Panc1 (cell line): ENCODE results near the gene LRGUK. TPM values are rescaled to one million over a fixed set of nuclear protein-coding genes. Genes with fewer than 3 reads are reported as not detected.

ENCODE experiments used
- ATAC-seq: fragments of 200-7000 bp; cut with Tn5 transposase; 2 replicates; pipeline ENCODE4 v1.9.1; 2020; ENCODE audit warnings: mild to moderate bottlenecking, moderate library complexity
- BruUV-seq: library from RNA; stranded (reverse); fragments of 400-500 nt; replicated peaks from 2 replicates; lab custom pipeline; 2021; lab: Mats Ljungman, UMichigan
- CTCF ChIA-PET: fragments of 300-600 bp; sonication (Branson Sonifier 250); formaldehyde crosslinking; loops from one replicate; lab custom pipeline; 2022; ENCODE audit warnings: antibody characterized with exemption; lab: Charles Lee
- POLR2A ChIA-PET: fragments of 300-600 bp; sonication (Branson Sonifier 250); formaldehyde crosslinking; loops from one replicate; lab custom pipeline; 2022; ENCODE audit warnings: antibody characterized with exemption; lab: Charles Lee
- DNase-seq: peaks from one replicate; pipeline ENCODE4 v3.0.0-alpha.2; 2010; ENCODE audit warnings: low read depth, low spot score
- H3K27ac ChIP-seq: 2 replicates; pipeline ENCODE4 v1.5.1; 2011; ENCODE audit warnings: mild to moderate bottlenecking, low read length, inconsistent platforms
- H3K27me3 ChIP-seq: fragments of 200-500 bp; sonication (Bioruptor generic); 2 replicates; pipeline ENCODE4 v1.6.0; 2014; ENCODE audit warnings: low read length, inconsistent platforms; ENCODE audit not compliant: control insufficient read depth, insufficient read depth
- H3K36me3 ChIP-seq: fragments of 200-500 bp; sonication (Bioruptor generic); 2 replicates; pipeline ENCODE4 v1.5.1; 2014; ENCODE audit warnings: inconsistent platforms, mild to moderate bottlenecking, low read length, moderate library complexity; ENCODE audit not compliant: control insufficient read depth, insufficient read depth
- H3K4me1 ChIP-seq: 2 replicates; pipeline ENCODE4 v1.5.1; 2011; ENCODE audit warnings: inconsistent platforms, mild to moderate bottlenecking, low read length, moderate library complexity; ENCODE audit not compliant: control insufficient read depth, insufficient read depth
- H3K4me3 ChIP-seq, 2 experiments: 2 replicates each; pipeline ENCODE4 v1.5.1; 2011 to 2012; ENCODE audit warnings: low read depth in 2 of 2, low read length in 2 of 2, mild to moderate bottlenecking in 2 of 2, inconsistent platforms in 1 of 2, moderate library complexity in 1 of 2
- H3K9me3 ChIP-seq: fragments of 200-500 bp; sonication (Bioruptor generic); 2 replicates; pipeline ENCODE4 v1.5.1; 2014; ENCODE audit warnings: low read depth, mild to moderate bottlenecking, inconsistent platforms, low read length, moderate library complexity; ENCODE audit not compliant: control insufficient read depth, insufficient read depth
- CTCF ChIP-seq: fragments of 450-650 bp; IDR thresholded peaks from 2 replicates; pipeline ENCODE4 v1.5.1; 2017; ENCODE audit warnings: mild to moderate bottlenecking
- POLR2AphosphoS5 ChIP-seq: IDR thresholded peaks from 2 replicates; pipeline ENCODE4 v1.6.1; 2012; ENCODE audit warnings: mild to moderate bottlenecking, low read depth, low read length, moderate library complexity
- REST ChIP-seq, 2 experiments: IDR thresholded peaks; 2 replicates each; pipeline ENCODE4 v1.6.1; 2011 to 2012; ENCODE audit warnings: low read depth in 2 of 2, control low read depth in 1 of 2, low read length in 1 of 2, mild to moderate bottlenecking in 1 of 2, moderate library complexity in 1 of 2; ENCODE audit not compliant: insufficient read depth in 1 of 2
- SIN3A ChIP-seq: IDR thresholded peaks from 2 replicates; pipeline ENCODE4 v1.6.1; 2012; ENCODE audit warnings: low read depth, mild to moderate bottlenecking, low read length, moderate library complexity, borderline replicate concordance; ENCODE audit not compliant: insufficient read depth
- TCF7L2 ChIP-seq: IDR thresholded peaks from 2 replicates; pipeline ENCODE4 v1.6.1; 2011; ENCODE audit warnings: mild to moderate bottlenecking, low read depth, low read length, inconsistent platforms
- in situ Hi-C: cut with HindIII; loops from 2 replicates; pipeline ENCODE4 v1.10.0; 2016; ENCODE audit warnings: low sequenced_read_pairs, low pct_unique_long_range_greater_than_20kb
- intact Hi-C: fragments of 100-400 bp; cut with micrococcal nuclease; formaldehyde crosslinking; loops from one replicate; pipeline ENCODE4 v1.10.0; 2022; ENCODE audit not compliant: unreplicated experiment
- total RNA-seq: library from RNA; stranded (reverse); gene quantifications from one replicate; pipeline ENCODE4 v1.2.1, GENCODE V29; 2021; ENCODE audit not compliant: unreplicated experiment

The LRGUK gene
- total RNA-seq, 1 experiment from 2014 or later = 0.23 TPM

GRCh38 chr7:134193240-134193639 is 66.1 kb downstream of the LRGUK start:
- H3K27ac ChIP-seq = no peak overlapping the region

GRCh38 chr7:134195252-134195651 is 68.1 kb downstream of the LRGUK start:
- no peaks in the 10 kb centered on the region for H3K9me3 ChIP-seq
- TF ChIP-seq SIN3A = no peak
- TF ChIP-seq CTCF = no peak
- no peak overlapping the region for H3K4me3 ChIP-seq
- no peak overlapping the region for H3K27ac ChIP-seq
- POLR2A ChIA-PET = no interaction called here
- intact Hi-C loops (no loop called here), in situ Hi-C loops (no loop called here)
- H3K4me1 ChIP-seq = no peaks in the 10 kb centered on the region
- no TSS peak for BruUV-seq
- DNase-seq = no peak
- no peaks in the 10 kb centered on the region for H3K36me3 ChIP-seq
- ATAC-seq = no peak
- no peaks in the 10 kb centered on the region for H3K27me3 ChIP-seq
- CTCF ChIA-PET = no interaction called here

More at GRCh38 chr7:134193240-134193639, 66.1 kb downstream of the LRGUK start:
- ChIA-PET POLR2A (no interaction called here), CTCF (no interaction called here)
- Histone ChIP-seq H3K36me3 (no peaks in the 10 kb centered on the region), H3K4me1 (no peaks in the 10 kb centered on the region), H3K27me3 (no peaks in the 10 kb centered on the region), H3K4me3 (no peak overlapping the region), H3K9me3 (no peaks in the 10 kb centered on the region)
- intact Hi-C loops (no loop called here), in situ Hi-C loops (no loop called here)
- ATAC-seq = no peak
- DNase-seq = no peak
- no TSS peak for BruUV-seq
- TF ChIP-seq SIN3A (no peak), REST (IDR thresholded peaks at IDR 0.05; ENCODE audit: insufficient read depth in 1 of 2, low read depth in 2 of 2, low read length in 1 of 2) (no peak), TCF7L2 (no peak), POLR2AphosphoS5 (no peak), CTCF (no peak)
